ENCODE measurements around the gene PPIF.

DNA sequence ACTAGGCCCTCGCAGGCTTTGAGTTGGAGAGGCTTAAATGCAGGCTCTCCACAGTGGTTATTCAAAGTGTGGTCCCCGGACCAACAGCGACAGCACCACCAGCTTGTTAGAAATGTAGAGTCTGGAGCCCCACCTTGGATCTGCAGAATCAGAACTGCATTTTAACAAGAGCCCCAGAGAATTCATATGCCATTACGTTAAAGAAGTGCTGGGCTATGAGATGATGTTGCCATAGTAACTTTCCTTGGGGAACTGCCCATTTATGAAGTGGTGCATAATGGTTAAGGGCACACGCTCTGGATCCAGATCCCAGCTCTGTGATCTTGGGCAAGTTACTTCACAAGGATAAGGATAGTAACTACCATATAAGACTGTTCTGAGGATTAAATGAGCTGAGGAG is 49.3 kb downstream of the PPIF start:
- TF ChIP-seq GATA2 (IDR thresholded peaks at IDR 0.05; ENCODE audit: low read depth, low read length) = no peak
- no peak for TF ChIP-seq GATA3 (IDR thresholded peaks at IDR 0.05; ENCODE audit: low read depth, low read length)
